CD4-positive, alpha-beta T cell treated with Interleukin-10 for 1 hour (primary cell): ENCODE data around the gene AGR2.

Experiments
- DNase-seq: peaks from one replicate; pipeline ENCODE4 v3.0.0-alpha.2; 2020

Gene AGR2

DNA sequence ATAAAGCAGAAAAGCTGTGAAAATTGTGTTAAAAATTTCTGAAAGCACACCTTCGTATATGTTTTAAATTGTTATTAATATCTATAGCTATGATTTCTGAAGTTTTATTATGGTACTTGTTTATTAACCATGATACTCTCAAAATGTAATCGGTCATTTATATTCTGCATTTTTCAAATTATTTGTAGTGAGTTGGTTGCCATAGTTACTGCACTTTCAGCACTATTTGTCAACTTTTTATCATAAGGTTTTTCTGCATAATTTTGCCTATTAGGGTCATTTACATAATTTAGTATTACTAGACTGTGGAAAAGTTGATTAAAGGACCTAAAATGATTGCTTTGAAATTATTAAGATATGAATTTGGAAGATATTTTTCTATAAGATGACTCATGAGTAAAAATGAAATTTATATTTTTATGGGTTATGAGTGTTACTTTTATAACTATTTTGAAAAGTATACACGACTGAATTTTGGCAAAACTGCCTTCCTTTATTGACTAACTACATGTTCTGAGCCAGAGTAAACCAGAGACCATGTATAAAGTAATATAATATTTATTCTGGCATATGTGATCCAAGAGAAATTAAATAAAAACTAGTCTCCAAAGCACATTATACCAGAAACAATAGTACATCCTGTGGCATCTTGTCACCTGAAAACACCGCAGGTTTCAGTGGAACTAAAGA is 7.9 kb upstream of the AGR2 start:
- DNase-seq = no peak

- no peak for DNase-seq
These were observed 6.8 kb upstream of the AGR2 start for GRCh38 chr7:16811551-16811950.

DNA sequence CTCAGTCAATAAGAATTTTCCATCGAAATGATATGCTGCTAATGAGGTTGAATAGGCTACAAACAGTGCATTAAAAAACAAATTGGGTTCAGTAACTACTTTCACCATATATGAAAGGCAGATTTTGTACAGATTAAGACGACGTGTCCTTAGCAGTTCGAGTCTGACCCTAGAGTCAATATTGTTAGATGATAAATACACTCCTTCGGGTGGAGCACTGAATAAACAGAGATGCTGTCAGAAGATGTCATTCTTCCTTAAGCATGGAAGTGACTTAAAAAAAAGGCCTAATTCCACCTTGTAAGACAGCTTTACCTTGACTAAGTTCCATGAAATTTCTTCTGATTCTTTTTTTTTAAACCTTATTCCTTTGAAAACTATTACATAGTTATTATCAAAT is 5.8 kb upstream of the AGR2 start:
- no peak for DNase-seq

DNA sequence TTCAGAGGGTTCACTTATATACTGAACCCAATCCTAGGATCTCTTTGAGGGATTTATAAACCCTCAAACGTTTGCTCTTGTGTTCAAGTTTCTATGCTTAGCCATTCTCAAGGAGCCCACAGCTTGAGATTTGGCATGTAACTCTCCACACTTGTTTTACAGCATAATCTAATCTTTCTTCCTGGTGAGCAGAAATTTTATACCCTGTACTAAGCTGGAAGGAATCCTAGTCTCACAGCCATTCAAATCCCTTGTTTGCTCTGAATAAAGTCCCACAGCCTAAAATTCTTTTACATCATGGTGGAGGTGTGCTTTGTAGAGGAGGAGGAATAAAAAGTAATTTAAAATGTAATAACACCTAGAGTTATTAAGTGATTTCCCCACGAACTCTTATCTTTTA is 5.3 kb upstream of the AGR2 start:
- DNase-seq = no peak

DNA sequence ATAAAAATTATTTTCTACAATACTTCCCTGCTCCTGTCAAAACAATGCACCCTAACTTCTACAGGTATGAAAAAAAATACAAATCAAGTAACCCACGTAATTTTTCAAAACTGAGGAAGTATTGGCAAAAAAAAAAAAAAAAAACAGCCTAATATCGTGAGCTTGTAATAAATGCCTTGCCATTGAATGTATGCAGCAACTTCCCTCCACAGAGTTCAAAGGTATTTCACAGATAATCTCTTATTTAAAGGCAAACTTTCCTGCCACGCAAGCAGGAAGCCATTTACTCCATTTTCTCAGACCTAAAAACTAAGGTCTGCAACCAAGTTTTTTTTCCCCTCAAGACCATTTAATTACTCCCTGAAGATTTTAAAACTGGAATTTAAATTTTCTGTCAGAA is 642 bp upstream of the AGR2 start:
- DNase-seq = no peak

DNA sequence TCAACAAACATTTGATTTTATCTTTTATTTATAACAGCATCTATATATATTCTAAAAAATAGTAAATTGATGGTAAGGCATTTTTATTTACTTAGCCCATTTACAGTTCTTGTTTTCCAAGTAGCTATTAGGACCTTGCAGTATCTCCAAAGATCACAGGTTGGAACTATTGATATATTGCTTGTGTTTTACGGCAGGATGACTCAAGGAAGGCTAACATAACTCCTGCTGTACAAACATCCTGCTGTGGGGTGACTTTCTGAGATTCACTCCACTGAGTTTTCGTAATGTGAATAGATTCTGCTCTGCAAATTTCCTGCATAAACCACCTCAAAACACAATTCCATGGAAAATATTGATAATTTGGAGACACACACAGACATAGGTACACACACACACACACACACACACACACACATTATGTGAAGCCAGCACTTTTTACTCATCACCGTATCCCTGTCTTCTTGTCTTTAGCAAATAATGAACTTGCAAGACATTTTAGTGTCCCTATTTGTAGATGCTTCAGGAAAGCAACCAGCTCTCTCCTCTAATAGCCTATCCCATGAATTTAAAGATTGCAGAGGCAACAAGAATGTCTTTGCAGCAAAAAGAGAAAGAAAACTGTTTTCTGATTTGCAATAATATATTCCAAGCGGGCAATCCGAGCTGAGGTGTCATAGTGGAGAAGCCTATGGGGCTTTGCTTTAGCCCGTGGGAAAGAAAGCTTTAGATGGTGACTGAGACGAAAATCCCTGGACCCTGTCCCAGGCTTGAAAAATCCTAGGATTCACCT is 722 bp downstream of the AGR2 start:
- DNase-seq = no peak

DNA sequence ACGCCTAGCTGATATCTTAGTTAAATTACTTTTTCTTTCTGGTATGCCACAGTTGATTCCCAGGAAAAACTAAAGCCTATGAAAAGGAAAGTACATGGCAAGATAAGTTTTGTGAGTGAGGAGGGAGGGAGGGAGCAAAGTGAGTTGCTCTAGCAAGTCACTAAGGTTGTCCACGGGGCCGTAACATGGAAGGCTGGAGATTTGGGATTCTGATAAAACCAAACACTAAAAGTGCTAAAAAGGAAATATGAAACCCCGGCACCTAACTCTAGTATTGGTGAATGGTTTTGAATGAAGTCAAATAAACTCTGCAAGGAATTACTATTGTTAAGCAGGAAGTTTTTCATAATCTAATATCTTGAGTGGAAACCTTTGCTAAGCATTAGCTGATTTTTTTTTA is 1.7 kb downstream of the AGR2 start:
- no peak for DNase-seq

GRCh38 chr7:16801579-16801978 is 3.2 kb downstream of the AGR2 start:
- DNase-seq = no peak

DNA sequence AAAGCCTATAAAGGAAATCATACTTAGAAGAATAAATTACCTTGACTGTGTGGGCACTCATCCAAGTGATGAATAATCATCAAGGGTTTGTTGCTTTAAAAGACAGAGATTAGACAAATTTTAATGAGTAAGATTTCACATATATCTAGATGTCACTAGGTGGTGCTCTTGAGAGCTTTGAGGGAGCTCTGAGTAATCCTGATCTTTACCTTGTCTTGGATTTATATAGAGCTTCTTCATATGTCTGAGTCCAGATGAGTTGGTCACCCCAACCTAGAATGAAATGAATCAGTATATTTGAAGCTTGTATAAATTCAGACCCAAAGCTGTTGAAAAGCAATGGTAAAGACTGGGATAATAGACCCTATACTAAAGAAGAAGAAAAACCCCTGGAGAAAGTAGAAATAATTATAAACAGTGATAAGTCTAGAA is 3.7 kb downstream of the AGR2 start:
- DNase-seq = no peak

GRCh38 chr7:16795624-16796023 is 9.2 kb downstream of the AGR2 start:
- DNase-seq = no peak

DNA sequence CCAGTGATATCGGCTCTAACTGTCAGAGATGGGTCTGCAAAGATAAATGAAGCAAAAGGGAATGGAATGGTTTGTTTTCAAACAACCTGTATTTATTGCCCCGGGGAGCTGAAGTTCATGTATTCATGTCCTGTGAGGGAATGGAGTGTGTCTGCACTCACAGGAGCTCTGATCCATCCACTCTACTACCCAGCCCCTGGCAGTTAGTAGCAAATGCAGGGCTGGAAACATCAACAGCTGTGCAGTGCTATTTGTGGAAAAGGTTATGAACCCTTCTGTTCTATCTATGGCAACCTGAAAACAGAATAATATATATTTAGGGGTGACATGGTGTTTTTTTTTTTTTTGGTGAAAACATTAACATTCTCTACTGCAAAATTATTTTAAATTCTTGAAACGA is 9.8 kb downstream of the AGR2 start:
- no peak for DNase-seq

GRCh38 chr7:16791905-16792698 is 12.7 kb downstream of the AGR2 start:
- no peak for DNase-seq

- DNase-seq = no peak
These were observed 13.7 kb downstream of the AGR2 start for GRCh38 chr7:16791071-16791470.

DNA sequence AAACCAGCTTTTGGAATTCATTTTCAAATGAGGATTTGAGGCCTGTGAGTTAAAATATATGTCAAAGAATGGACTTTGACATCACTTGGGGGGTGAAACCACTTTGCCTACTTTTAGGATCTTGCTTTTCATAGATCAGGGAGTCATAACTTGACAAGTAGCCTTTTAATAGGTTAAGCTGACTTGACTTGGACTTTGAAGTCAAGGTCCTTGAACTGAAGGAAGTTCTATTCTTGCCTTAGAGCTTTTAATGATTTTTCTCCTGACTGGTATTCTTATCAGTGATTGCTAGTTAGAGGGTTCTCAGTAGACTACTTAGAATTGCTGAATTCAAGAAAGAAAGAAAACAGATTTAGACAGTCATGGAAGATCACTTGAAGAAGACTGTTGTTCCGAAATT is 17.7 kb downstream of the AGR2 start:
- no peak for DNase-seq

DNA sequence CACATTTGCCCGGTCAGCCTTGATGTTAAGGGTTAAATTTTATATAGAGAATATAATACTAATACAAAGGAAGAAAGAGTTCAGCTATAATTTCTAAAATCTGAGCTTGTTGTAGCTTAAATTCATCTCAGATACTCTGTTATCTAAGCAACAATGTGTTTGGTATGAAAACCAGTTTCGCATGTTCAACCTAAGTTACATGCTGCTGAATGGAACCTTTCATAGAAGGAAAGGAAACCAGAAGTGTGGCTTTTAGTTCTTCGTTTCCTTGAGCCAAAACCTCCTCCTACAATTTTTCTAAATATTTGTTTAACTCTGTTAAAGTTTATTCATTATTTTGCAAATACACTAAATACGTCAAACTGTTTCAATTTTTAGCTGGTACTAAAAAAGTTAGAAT is 18.5 kb downstream of the AGR2 start:
- DNase-seq = no peak

DNA sequence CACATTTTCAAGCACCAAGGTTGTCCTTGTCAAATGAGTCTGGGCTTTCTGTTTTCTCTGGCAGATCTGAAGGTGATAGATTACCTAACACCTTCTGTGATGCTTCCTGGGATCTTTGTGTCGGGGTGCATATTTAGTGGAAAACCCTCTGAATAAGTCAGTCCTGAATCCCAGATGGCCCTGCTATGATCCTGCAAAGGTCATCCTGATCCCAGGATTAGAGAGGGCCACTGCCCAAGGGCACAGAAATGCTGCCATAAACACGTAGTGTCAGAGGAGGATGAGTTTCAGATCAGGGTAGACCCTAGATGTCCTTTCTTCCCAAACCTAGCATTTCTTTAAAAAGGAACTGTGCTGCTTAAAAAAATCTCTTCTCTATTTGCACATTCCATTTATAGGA is 19.0 kb downstream of the AGR2 start:
- DNase-seq = no peak

DNA sequence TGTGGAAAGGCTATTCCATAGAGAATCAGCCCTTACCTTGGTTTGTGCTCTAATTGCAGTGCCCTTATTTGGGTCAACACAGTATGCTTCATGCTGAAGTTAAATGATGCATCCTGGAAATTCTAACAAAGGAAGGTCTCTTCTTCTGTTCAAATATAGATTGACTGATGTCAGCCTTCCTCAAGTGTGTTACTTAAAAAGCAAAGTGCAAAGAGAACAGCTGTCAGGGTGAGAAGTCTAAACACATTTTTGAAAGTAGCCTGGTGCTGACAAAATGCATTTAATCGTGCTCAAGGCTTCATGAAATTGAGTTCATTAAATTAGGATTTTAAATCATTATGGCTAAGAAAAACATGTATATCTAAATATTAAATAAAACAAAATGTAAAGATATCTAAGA is 19.5 kb downstream of the AGR2 start:
- DNase-seq = no peak

DNA sequence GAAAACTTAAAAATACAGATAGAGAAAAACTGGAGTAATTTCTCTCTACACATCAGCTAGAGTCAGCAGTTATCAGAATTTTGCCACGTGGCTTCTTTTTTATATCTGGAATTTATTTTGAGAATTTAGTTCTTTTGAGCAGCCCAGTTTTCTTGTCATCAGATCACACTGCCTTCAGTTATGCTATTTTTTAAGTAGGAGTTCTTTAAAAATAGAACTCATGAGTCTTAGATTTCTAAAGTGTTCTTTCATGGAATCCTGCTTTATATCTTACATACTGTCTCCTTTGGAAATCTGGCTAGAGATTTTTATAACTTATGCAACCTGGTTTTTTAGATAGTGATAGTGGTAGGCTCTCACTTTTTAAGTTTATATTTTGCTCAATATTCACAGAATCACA is 24.2 kb downstream of the AGR2 start:
- no peak for DNase-seq

DNA sequence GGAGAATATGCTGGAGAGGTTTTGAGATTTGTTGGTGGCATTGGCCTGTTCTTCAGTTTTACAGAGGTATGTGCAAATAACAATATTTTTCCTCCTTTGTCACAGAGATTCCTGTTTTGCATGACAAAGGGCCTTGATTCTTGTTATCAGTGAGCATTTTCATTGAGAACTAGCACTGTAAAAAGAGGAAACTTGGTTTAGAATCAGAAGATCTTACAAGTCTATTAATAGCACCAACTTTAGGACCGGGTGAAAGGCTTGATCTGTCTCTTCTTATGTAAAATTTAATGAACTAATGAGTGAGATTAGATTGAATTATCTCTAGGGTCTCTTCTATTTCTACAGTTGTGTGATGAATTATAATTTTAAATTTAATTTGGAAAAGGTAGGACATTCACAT is 25.7 kb downstream of the AGR2 start:
- no peak for DNase-seq

- no peak for DNase-seq
These were observed 26.3 kb downstream of the AGR2 start for GRCh38 chr7:16778476-16778875.

GRCh38 chr7:16776053-16776452 is 28.7 kb downstream of the AGR2 start:
- DNase-seq = no peak

DNA sequence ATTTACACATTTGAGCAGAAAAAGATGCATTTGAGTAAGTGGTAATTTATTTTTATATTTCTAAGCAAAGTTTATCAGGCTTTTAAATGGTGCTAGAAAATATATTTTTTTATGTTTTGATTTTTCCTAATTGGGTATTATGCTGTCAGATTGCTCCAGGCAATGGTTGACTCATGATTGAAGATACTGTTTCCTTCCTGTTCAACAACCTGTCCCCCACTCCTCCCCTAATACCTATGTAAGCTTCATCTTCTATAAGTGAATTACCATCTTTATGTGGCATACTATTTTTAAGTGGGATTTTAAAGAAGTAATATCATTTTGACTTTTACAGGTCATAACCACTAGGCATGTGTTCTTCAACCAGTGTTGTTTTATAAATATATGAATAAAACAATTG is 29.8 kb downstream of the AGR2 start:
- no peak for DNase-seq

GRCh38 chr7:16774294-16774693 is 30.5 kb downstream of the AGR2 start:
- DNase-seq = no peak

DNA sequence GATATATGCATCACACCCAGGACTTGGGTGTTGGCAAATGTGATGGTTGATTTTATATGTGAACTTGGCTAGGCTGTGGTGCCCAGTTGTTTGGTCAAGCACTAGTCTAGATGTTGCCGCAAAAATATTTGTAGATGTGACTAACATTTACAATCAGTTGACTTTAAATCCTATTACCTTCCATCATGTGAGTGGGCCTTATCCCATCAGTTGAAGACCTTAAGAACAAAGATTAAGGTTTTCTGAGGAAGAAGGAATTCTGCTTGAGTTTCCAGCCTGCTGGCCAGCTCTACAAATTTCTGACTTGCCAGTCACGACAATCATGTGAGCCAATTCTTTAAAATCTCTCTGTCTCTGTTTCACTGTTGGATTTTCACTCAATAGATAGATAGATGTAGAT is 30.9 kb downstream of the AGR2 start:
- DNase-seq = no peak
